ENCODE data around the gene INPP5E. TPM values are rescaled to one million over a fixed set of nuclear protein-coding genes. Genes with fewer than 3 reads are reported as not detected.

The INPP5E gene
- total RNA-seq, 4 donors from 2014 or later = 10.0 to 17.8 (median 12.1) TPM

- TF ChIP-seq POLR2A (IDR thresholded peaks at IDR 0.05) = no peak
- no peak for TF ChIP-seq CTCF (IDR thresholded peaks at IDR 0.05)
- DNase-seq (ENCODE audit: low spot score in 2 of 2) = no peak
- 89 to 90% methylated on average over 7 of the region's 7 CpGs for WGBS, 2 donors
- intact Hi-C loops (cut with DNase I; ENCODE audit: low total_unique reads) = no loop called here
- no peak overlapping the region for H3K4me3 ChIP-seq (ENCODE audit: low read depth, poor library complexity, severe bottlenecking)
These were observed 6.2 kb upstream of the INPP5E start for GRCh38 chr9:136445799-136446198.

- intact Hi-C loops (cut with DNase I; ENCODE audit: low total_unique reads) = no loop called here
- DNase-seq (ENCODE audit: low spot score in 2 of 2) = no peak
- WGBS, 2 donors = 92 to 95% methylated on average over 19 to 20 of the region's 20 CpGs
These were observed 4.5 kb upstream of the INPP5E start for GRCh38 chr9:136444102-136444501.

DNA sequence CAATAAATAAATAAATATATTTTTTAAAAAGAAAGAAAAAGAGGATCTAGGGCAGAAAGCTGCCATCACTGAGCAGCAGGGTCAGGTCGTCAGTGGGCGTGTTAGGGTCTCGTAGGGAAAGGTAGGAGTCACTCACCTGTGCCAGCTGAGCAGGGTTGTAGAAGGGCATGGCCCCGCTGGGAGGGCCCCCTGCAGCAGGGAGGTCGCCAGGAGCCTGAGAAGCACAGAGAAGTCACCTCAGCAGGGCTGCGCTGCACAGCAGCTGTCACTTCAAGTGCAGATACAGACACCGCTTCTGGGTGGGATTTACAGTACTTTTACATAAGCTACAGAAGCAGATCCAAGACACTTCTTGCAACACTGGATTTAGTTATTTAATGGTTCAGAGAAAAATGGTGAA, 4.0 kb upstream of the INPP5E start:
- WGBS, 2 donors = 91% methylated on average over 7 of the region's 7 CpGs
- no peak for DNase-seq (ENCODE audit: low spot score in 2 of 2)
- no peak overlapping the region for H3K4me3 ChIP-seq (ENCODE audit: low read depth, poor library complexity, severe bottlenecking)
- intact Hi-C loops (cut with DNase I; ENCODE audit: low total_unique reads) = no loop called here
- no peak for TF ChIP-seq CTCF (IDR thresholded peaks at IDR 0.05)
- TF ChIP-seq POLR2A (IDR thresholded peaks at IDR 0.05) = no peak

More at GRCh38 chr9:136444102-136444501, 4.5 kb upstream of the INPP5E start:
- no peak for TF ChIP-seq POLR2A (IDR thresholded peaks at IDR 0.05)
- no peak for TF ChIP-seq CTCF (IDR thresholded peaks at IDR 0.05)
- H3K4me3 ChIP-seq (ENCODE audit: low read depth, poor library complexity, severe bottlenecking) = no peak overlapping the region

DNA sequence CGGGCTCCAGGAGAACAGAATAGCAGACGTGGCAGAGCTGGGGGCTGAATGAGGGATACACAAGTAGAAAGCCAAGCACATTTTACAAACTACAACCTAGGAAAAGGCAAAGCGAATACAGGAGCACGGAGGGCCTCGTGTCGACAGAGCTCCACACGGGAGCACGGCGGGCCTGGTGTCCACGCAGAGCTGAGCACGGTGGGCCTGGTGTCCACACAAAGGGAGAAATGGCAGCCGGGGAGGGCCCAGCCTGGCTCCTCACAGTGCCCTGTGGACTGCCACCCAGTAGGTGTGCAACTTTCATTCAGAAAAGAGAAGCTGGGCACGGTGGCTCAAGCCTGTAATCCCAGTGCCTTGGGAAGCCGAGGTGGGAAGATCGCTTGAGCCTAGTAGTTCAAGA, 3.4 kb upstream of the INPP5E start:
- 91 to 95% methylated on average over 15 of the region's 15 CpGs for WGBS, 2 donors
- DNase-seq (ENCODE audit: low spot score in 2 of 2) = no peak
- intact Hi-C loops (cut with DNase I; ENCODE audit: low total_unique reads) = no loop called here

GRCh38 chr9:136442265-136442664, 2.6 kb upstream of the INPP5E start:
- DNase-seq (ENCODE audit: low spot score in 2 of 2) = no peak
- intact Hi-C loops (cut with DNase I; ENCODE audit: low total_unique reads) = no loop called here
- H3K4me3 ChIP-seq (ENCODE audit: low read depth, poor library complexity, severe bottlenecking) = no peak overlapping the region
- WGBS, 2 donors = 72 to 76% methylated on average over 5 of the region's 5 CpGs
- TF ChIP-seq CTCF (IDR thresholded peaks at IDR 0.05) = no peak
- TF ChIP-seq POLR2A (IDR thresholded peaks at IDR 0.05) = no peak

More for the DNA sequence above, 3.4 kb upstream of the INPP5E start:
- H3K4me3 ChIP-seq (ENCODE audit: low read depth, poor library complexity, severe bottlenecking) = no peak overlapping the region
- TF ChIP-seq CTCF (IDR thresholded peaks at IDR 0.05) (no peak), POLR2A (IDR thresholded peaks at IDR 0.05) (no peak)

DNA sequence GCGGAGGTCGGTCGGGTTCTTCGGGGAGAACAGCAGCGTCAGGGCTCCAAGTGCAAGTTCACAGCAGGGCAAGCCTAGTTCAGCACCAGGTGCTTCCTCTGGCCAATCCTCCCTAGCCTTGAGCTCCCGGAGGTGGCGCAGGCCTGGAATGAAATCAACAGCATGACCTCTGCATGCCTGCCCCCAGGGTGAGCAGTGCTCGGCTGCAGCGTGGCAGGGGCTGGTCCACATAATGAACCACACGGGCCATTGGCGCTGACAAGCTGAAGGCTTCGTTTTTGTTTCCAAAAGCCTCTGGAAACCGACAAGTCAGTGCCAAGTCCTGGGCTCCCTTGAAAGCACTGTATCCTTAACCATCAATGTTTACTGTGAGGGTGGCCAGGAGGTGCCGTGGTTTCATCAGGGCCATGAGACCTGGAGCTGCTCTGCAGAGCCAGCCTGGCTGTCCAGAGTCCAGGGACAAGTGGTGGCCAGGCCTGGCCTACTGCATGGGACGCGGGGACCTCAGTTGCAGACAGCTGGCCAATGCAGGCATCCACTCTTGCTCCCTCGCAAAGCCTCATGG, 2.1 kb upstream of the INPP5E start:
- DNase-seq (ENCODE audit: low spot score in 2 of 2) = no peak
- intact Hi-C loops (cut with DNase I; ENCODE audit: low total_unique reads) = no loop called here
- WGBS, 2 donors = 74 to 78% methylated on average over 17 of the region's 17 CpGs
- no peak for TF ChIP-seq POLR2A (IDR thresholded peaks at IDR 0.05)
- no peak for TF ChIP-seq CTCF (IDR thresholded peaks at IDR 0.05)
- H3K4me3 ChIP-seq (ENCODE audit: low read depth, poor library complexity, severe bottlenecking) = no peak overlapping the region

Measured in lower leg skin (tissue), 4 donors.